Myocyte (in vitro differentiated cells): Measurements from ENCODE around the gene CEP85L. TPM values are rescaled to one million over a fixed set of nuclear protein-coding genes. Genes with fewer than 3 reads are reported as not detected.

ENCODE experiments used
- DNase-seq: peaks from one replicate; pipeline ENCODE4 v3.0.0-alpha.2; 2012; ENCODE audit warnings: low read depth
- total RNA-seq: library from RNA; depleted of rRNA; stranded (reverse); fragments of >200 nt; gene quantifications from 2 replicates; pipeline ENCODE4 v1.2.3, GENCODE V29; 2014

The CEP85L gene
- total RNA-seq, 1 donor from 2014 or later = 18.6 TPM

GRCh38 chr6:118661831-118662230 lies 10.4 kb upstream of the CEP85L start:
- DNase-seq = no peak

- peak; percentile 45 for DNase-seq
Measured at GRCh38 chr6:118660218-118660569, 8.8 kb upstream of the CEP85L start.

- peak; percentile 46 for DNase-seq
Measured at GRCh38 chr6:118659513-118660217, 8.3 kb upstream of the CEP85L start.

GRCh38 chr6:118656847-118657451 lies 5.6 kb upstream of the CEP85L start:
- no peak for DNase-seq

- no peak for DNase-seq
Measured at GRCh38 chr6:118652051-118652615, 742 bp upstream of the CEP85L start.

GRCh38 chr6:118650582-118651281 lies 659 bp downstream of the CEP85L start:
- DNase-seq = peak; percentile 58

GRCh38 chr6:118649918-118650581 lies 1.3 kb downstream of the CEP85L start:
- peak; percentile 10 for DNase-seq

GRCh38 chr6:118648866-118649554 lies 2.4 kb downstream of the CEP85L start:
- no peak for DNase-seq

- DNase-seq = no peak
Measured at GRCh38 chr6:118646977-118647376, 4.4 kb downstream of the CEP85L start.

GRCh38 chr6:118645395-118645794 lies 6.0 kb downstream of the CEP85L start:
- no peak for DNase-seq

GRCh38 chr6:118644007-118644406 lies 7.4 kb downstream of the CEP85L start:
- no peak for DNase-seq

- no peak for DNase-seq
Measured at GRCh38 chr6:118641042-118641441, 10.3 kb downstream of the CEP85L start.

- no peak for DNase-seq
Measured at GRCh38 chr6:118639054-118639964, 12.1 kb downstream of the CEP85L start.

GRCh38 chr6:118638288-118638687 lies 13.1 kb downstream of the CEP85L start:
- no peak for DNase-seq

- no peak for DNase-seq
Measured at GRCh38 chr6:118635909-118636735, 15.3 kb downstream of the CEP85L start.

- no peak for DNase-seq
Measured at GRCh38 chr6:118632359-118632758, 19.0 kb downstream of the CEP85L start.

- DNase-seq = no peak
Measured at GRCh38 chr6:118630923-118631322, 20.5 kb downstream of the CEP85L start.

- DNase-seq = no peak
Measured at GRCh38 chr6:118630067-118630466, 21.3 kb downstream of the CEP85L start.

- DNase-seq = no peak
Measured at GRCh38 chr6:118627724-118628123, 23.7 kb downstream of the CEP85L start.
